WTC11 (cell line): Measurements from ENCODE around the gene NT5C1A. TPM values are rescaled to one million over a fixed set of nuclear protein-coding genes. Genes with fewer than 3 reads are reported as not detected.

Experiments
- ATAC-seq: fragments of 200-7000 bp; cut with Tn5 transposase; 2 replicates; pipeline ENCODE4 v1.10.0; 2021; ENCODE audit warnings: mild to moderate bottlenecking, moderate library complexity
- CTCF ChIA-PET: fragments of 300-600 bp; sonication (Branson Sonifier 250); formaldehyde crosslinking; loops from one replicate; lab custom pipeline; 2021; ENCODE audit warnings: antibody characterized with exemption; lab: Charles Lee
- POLR2A ChIA-PET: fragments of 350-600 bp; sonication (Branson Sonifier 250); formaldehyde crosslinking; loops from one replicate; lab custom pipeline; 2021; ENCODE audit warnings: antibody characterized with exemption; lab: Charles Lee
- DNase-seq: peaks from one replicate; pipeline ENCODE4 v3.0.0; 2021; ENCODE audit warnings: low spot score
- H3K27ac Mint-ChIP-seq: 2 replicates; pipeline ENCODE4 v1.8.0; 2021; ENCODE audit warnings: mixed read lengths
- H3K27me3 Mint-ChIP-seq: 2 replicates; pipeline ENCODE4 v1.8.0; 2021; ENCODE audit warnings: low read depth, mild to moderate bottlenecking, moderate library complexity, mixed read lengths
- H3K36me3 Mint-ChIP-seq: 2 replicates; pipeline ENCODE4 v1.8.0; 2021; ENCODE audit warnings: mixed read lengths
- H3K4me1 Mint-ChIP-seq: 2 replicates; pipeline ENCODE4 v1.8.0; 2022; ENCODE audit warnings: mixed read lengths
- H3K4me3 Mint-ChIP-seq: 2 replicates; pipeline ENCODE4 v1.8.0; 2021; ENCODE audit warnings: mild to moderate bottlenecking, moderate library complexity, mixed read lengths
- H3K9me3 Mint-ChIP-seq: 2 replicates; pipeline ENCODE4 v1.8.0; 2021; ENCODE audit warnings: mixed read lengths
- ARID4B ChIP-seq: sonication (generic); formaldehyde crosslinking; IDR thresholded peaks from 2 replicates; pipeline ENCODE4 v1.8.0; 2023; ENCODE audit warnings: missing genetic modification reagents, mild to moderate bottlenecking, borderline replicate concordance
- ATF3 ChIP-seq: sonication (generic); formaldehyde crosslinking; conservative IDR thresholded peaks from 2 replicates; pipeline ENCODE4 v1.8.1; 2022; ENCODE audit warnings: mild to moderate bottlenecking, missing genetic modification reagents
- CREB1 ChIP-seq: sonication (generic); formaldehyde crosslinking; IDR thresholded peaks from 2 replicates; pipeline ENCODE4 v1.8.0; 2023; ENCODE audit warnings: mild to moderate bottlenecking, missing genetic modification reagents
- E2F4 ChIP-seq: sonication (generic); formaldehyde crosslinking; IDR thresholded peaks from 2 replicates; pipeline ENCODE4 v1.8.1; 2022; ENCODE audit warnings: low read depth, mild to moderate bottlenecking, moderate library complexity, missing genetic modification reagents, borderline replicate concordance
- FOXK1 ChIP-seq: sonication (generic); formaldehyde crosslinking; IDR thresholded peaks from 2 replicates; pipeline ENCODE4 v1.8.0; 2022; ENCODE audit warnings: mild to moderate bottlenecking, moderate library complexity, missing genetic modification reagents
- GTF2I ChIP-seq: fragments of 250-450 bp; sonication (Bioruptor Pico); conservative IDR thresholded peaks from 2 replicates; pipeline ENCODE4 v1.4.0; 2021; ENCODE audit warnings: mild to moderate bottlenecking
- HMGXB4 ChIP-seq: sonication (generic); formaldehyde crosslinking; IDR thresholded peaks from 2 replicates; pipeline ENCODE4 v1.8.1; 2023; ENCODE audit warnings: mild to moderate bottlenecking, moderate library complexity, missing genetic modification reagents
- JAZF1 ChIP-seq: fragments of 250-450 bp; sonication (Bioruptor Pico); IDR thresholded peaks from 2 replicates; pipeline ENCODE4 v1.9.0; 2021; ENCODE audit warnings: moderate library complexity, mild to moderate bottlenecking, inconsistent platforms
- MXD4 ChIP-seq: fragments of 250-450 bp; sonication (Bioruptor Pico); IDR thresholded peaks from 2 replicates; pipeline ENCODE4 v1.8.0; 2021; ENCODE audit warnings: mild to moderate bottlenecking, moderate library complexity, borderline replicate concordance
- NFATC4 ChIP-seq: fragments of 250-450 bp; sonication (Bioruptor Pico); IDR thresholded peaks from 2 replicates; pipeline ENCODE4 v1.9.0; 2021; ENCODE audit warnings: mild to moderate bottlenecking
- NR2C2 ChIP-seq: sonication (generic); formaldehyde crosslinking; IDR thresholded peaks from 2 replicates; pipeline ENCODE4 v1.8.0; 2022; ENCODE audit warnings: mild to moderate bottlenecking, missing genetic modification reagents
- RELA ChIP-seq: sonication (generic); formaldehyde crosslinking; IDR thresholded peaks from 2 replicates; pipeline ENCODE4 v1.8.1; 2022; ENCODE audit warnings: missing genetic modification reagents, mild to moderate bottlenecking, borderline replicate concordance
- TCF7 ChIP-seq: sonication (generic); formaldehyde crosslinking; IDR thresholded peaks from 2 replicates; pipeline ENCODE4 v1.8.0; 2022; ENCODE audit warnings: mild to moderate bottlenecking, low read depth, missing genetic modification reagents, moderate library complexity
- TP53 ChIP-seq: sonication (generic); formaldehyde crosslinking; IDR thresholded peaks from 2 replicates; pipeline ENCODE4 v1.8.1; 2023; ENCODE audit warnings: mild to moderate bottlenecking, missing genetic modification reagents
- ZNF281 ChIP-seq: sonication (generic); formaldehyde crosslinking; IDR thresholded peaks from 2 replicates; pipeline ENCODE4 v1.8.0; 2023; ENCODE audit warnings: mild to moderate bottlenecking, missing genetic modification reagents
- ZNF317 ChIP-seq: sonication (generic); formaldehyde crosslinking; IDR thresholded peaks from 2 replicates; pipeline ENCODE4 v1.8.1; 2023; ENCODE audit warnings: low read depth, mild to moderate bottlenecking, moderate library complexity, missing genetic modification reagents, borderline replicate concordance
- total RNA-seq: library from RNA; stranded (reverse); gene quantifications from 3 replicates; pipeline ENCODE4 v1.2.3, GENCODE V29; 2021

The NT5C1A gene
- total RNA-seq, 1 experiment from 2014 or later, result not detected

GRCh38 chr1:39701049-39701439 is 29.1 kb upstream of the NT5C1A start:
- Mint-ChIP-seq H3K4me3 (peak overlapping the region; percentile 50), H3K36me3 (no peaks in the 10 kb centered on the region), H3K27me3 (peaks cover 100% of the 10 kb centered on the region), H3K9me3 (no peaks in the 10 kb centered on the region), H3K27ac (no peak overlapping the region), H3K4me1 (peaks cover 19% of the 10 kb centered on the region)
- TF ChIP-seq FOXK1 (no peak), TP53 (CRISPR knock-in tag) (no peak), ATF3 (CRISPR knock-in tag) (no peak), JAZF1 (no peak)
- POLR2A ChIA-PET, result interaction anchor here (0.8 to 1.3 kb wide), 4 partner anchors 10 to 95 kb away, joined by 3 to 9 read pairs (median 3); partner anchors contain the start of gene HPCAL4
- DNase-seq, result peak; percentile 31
- ATAC-seq, result peak; percentile 12
- CTCF ChIA-PET, result interaction anchor here (0.9 to 3.4 kb wide), 24 partner anchors 9 to 331 kb away, joined by 3 to 62 read pairs (median 5); partner anchors contain the start of genes HPCAL4, NT5C1A and PPIE

- Mint-ChIP-seq H3K27ac (no peak overlapping the region), H3K4me1 (peaks cover 19% of the 10 kb centered on the region), H3K4me3 (peak overlapping the region; percentile 50; the same call in 1 of the 2 replicates), H3K9me3 (no peaks in the 10 kb centered on the region), H3K36me3 (no peaks in the 10 kb centered on the region), H3K27me3 (peaks cover 100% of the 10 kb centered on the region)
- TF ChIP-seq TCF7 (CRISPR knock-in tag), result no peak
- no peak for ATAC-seq
- CTCF ChIA-PET, result interaction anchor here (0.7 to 3.4 kb wide), 9 partner anchors 8 to 220 kb away, joined by 3 to 62 read pairs (median 35); partner anchors contain the start of genes HPCAL4 and NT5C1A
- no peak for DNase-seq
- POLR2A ChIA-PET, result no interaction called here
Observed at GRCh38 chr1:39700348-39700747, 28.4 kb upstream of the NT5C1A start.

GRCh38 chr1:39699419-39699818 is 27.5 kb upstream of the NT5C1A start:
- ChIA-PET POLR2A (no interaction called here), CTCF (interaction anchor here (1.1 to 3.4 kb wide), 3 partner anchors 27 to 93 kb away, joined by 3 to 58 read pairs (median 37); partner anchors contain the start of gene NT5C1A)
- Mint-ChIP-seq H3K9me3 (no peaks in the 10 kb centered on the region), H3K4me1 (peaks cover 19% of the 10 kb centered on the region), H3K36me3 (no peaks in the 10 kb centered on the region), H3K27me3 (peaks cover 100% of the 10 kb centered on the region), H3K27ac (no peak overlapping the region), H3K4me3 (no peak overlapping the region)
- ATAC-seq (no peak), DNase-seq (no peak)
- TF ChIP-seq ZNF317 (CRISPR knock-in tag), result no peak
- TF ChIP-seq GTF2I, result no peak
- TF ChIP-seq RELA (CRISPR knock-in tag), result no peak
- no peak for TF ChIP-seq NFATC4

GRCh38 chr1:39698568-39698967 is 26.7 kb upstream of the NT5C1A start:
- POLR2A ChIA-PET, result no interaction called here
- ATAC-seq (no peak), DNase-seq (no peak)
- Mint-ChIP-seq H3K27ac (no peak overlapping the region), H3K9me3 (no peaks in the 10 kb centered on the region), H3K4me1 (peaks cover 19% of the 10 kb centered on the region), H3K27me3 (peaks cover 100% of the 10 kb centered on the region), H3K36me3 (no peaks in the 10 kb centered on the region), H3K4me3 (no peak overlapping the region)
- CTCF ChIA-PET, result no interaction called here
- TF ChIP-seq MXD4 (CRISPR knock-in tag), result no peak
- no peak for TF ChIP-seq E2F4 (CRISPR knock-in tag)
- TF ChIP-seq ARID4B (CRISPR knock-in tag), result no peak
- no peak for TF ChIP-seq ZNF281 (CRISPR knock-in tag)
- no peak for TF ChIP-seq TCF7 (CRISPR knock-in tag)
- TF ChIP-seq ATF3 (CRISPR knock-in tag), result no peak
- TF ChIP-seq RELA (CRISPR knock-in tag), result no peak
- no peak for TF ChIP-seq HMGXB4 (CRISPR knock-in tag)
- TF ChIP-seq CREB1 (CRISPR knock-in tag), result no peak
- TF ChIP-seq NR2C2 (CRISPR knock-in tag), result no peak
